Measurements from ENCODE around the gene RNLS. TPM values are rescaled to one million over a fixed set of nuclear protein-coding genes. Genes with fewer than 3 reads are reported as not detected.

RNLS gene
- total RNA-seq, 1 donor from 2014 or later, result 11.9 TPM

DNA sequence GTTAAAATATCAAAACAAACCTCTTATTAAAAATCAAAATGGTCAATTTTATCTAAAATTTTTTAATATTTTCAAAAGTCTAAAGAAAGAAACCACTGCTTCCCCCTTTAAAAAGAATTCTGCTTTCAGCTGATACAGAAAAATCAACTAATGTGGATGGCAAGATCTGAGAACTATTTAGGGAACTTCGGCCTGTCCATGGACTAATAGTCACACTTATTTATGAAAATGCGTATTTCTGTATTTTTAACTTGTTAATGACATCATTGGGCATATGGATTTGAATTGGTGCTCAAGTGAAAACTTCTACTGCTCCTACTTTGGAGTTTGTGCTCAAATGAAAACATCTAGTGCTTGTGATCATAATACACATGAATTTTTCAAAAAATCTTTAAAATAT lies 31.9 kb downstream of the RNLS start:
- no peak for DNase-seq

DNA sequence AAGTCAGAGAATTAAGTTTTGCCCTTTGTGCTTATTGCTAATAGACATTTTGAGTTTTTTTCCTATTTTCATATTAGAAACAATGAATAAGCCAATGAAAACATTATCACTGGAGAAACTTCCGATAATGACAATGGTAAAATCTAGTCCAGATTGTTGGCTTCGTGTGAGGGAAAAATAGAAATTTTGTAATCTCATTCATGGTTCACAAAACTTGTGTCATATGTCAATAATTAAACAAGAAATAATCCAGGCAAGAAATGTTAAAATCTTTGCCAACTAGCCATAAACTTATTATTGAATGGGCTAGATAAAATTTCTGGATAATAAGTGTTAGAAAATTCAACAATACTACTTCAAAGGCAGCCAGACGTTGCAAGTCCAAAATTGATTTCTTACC lies 36.6 kb downstream of the RNLS start:
- DNase-seq, result no peak

DNA sequence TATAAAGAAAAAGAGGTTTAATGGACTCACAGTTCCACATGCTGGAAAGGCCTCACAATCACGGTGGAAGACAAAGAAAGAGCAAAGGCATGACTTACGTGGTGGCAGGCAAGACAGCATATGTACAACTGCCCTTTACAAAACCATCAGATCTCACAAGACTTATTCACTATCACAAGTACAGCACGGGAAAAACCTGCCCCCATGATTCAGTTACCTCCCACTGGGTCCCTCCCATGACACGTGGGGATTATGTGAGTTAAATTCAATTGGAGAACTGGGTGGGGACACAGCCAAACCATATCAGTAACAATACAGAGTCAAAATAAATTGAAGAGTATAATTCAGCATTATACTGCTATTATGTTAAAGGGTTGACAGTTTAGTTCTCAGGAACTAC lies 37.8 kb downstream of the RNLS start:
- no peak for DNase-seq

DNA sequence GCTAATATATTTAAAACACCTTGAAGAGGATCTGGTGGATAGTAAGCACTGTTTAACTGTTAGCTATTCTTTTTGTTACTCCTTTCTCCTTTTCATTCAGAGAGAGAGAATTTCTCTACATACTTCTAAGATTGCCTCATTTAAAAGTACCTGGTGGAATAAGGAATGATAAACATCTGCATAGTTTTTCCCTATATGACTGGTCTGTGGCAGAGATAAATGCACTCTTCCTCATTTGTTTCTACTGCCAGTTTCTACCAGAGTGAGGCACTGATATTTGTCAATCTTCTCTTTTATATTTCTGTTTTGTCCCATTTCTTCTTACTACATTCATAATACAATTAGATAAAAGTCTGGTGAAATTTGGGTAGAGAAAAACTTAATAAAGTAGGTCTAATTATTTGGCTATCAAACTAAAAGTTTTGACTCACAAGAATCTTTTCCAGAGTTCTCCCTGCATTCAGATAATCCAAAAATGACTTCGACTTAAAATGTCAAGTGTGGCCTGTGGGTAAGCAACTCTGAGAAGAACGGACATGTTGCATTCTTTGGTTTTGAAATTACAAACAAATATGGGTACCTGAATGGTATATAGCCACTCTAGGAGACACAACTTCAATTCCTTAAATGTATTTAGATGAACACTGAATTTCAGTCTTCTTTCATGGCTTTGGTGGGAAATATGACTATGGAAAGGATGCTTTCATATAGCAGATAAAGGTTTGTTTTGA lies 38.8 kb downstream of the RNLS start:
- DNase-seq, result no peak

DNA sequence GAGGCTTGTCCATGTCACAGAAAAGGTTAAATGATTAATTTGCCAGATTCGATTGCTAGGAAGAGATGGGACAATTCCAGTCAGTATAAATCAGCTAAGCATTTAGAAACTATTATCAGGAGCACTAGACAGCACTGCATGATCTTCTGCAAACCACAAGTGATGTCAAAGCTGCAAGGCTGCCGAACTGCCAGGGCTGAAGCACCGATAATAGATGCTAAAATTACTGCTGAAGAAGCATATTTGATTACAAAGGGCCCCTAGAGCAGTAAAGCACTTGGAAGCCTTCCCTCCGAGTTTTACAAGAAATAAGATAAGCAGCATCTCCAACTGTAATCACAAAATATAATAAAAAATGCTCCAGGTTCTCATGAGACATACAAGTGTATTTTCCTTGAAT lies 40.6 kb downstream of the RNLS start:
- DNase-seq, result no peak

DNA sequence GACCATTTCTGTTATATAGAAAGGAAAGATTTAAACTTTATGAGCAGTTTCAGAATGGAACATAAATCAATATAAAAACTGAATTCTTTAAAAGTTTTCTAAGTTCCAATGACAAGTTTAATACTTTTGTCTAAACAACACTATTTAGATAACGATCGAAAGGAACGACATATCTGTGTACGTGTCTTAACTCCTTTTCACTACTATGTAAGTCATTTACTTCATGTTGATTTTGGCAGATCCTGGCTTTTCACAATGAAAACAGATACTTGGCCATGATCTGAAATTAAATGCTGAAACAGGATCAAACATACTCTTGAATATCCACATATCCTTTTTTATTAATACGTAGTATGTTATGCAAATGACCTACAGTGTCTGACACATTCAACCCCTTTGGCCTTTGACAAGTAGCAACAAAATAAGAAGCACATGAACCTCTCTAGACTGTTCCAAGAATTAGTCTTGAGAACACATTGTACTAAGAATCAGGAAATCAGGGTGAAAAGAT lies 41.9 kb downstream of the RNLS start:
- peak; percentile 10 for DNase-seq

DNA sequence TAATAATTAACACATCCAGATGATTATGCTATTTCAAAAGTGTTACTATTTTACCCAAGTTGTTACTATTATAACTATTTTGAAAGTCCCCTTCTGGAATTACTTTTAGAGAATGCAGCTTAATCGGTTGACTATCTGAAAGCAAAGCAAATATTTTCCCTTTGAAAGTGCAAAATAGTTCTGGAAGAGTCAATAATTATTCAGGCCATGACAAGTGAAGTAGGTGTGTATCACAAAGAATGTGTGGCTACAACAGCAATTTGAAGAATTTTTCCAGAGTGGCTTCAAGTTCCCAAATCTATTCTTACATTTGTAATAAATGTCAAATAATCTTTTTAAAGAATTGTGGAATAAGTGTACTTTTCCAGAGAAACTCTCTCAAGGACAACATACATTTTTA lies 42.8 kb downstream of the RNLS start:
- no peak for DNase-seq

DNA sequence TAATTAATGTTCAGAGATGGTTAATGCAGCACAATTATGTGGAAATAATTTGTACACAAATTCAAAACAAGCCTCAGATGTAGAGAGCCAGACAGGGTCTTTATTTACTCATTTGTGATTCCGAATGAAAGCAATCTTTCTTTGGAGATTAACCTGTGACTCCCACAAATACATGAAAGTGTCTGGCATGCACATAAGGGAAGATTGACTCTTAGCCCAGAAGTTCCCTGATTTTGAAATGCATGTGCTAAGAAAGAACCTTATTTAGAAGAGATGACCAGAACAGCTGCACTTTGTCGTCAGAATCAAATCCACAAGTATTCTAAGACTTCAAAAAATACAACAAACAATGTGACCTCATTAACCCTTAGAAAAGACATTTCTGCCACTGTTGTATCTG lies 45.1 kb downstream of the RNLS start:
- peak; percentile 3 for DNase-seq

DNA sequence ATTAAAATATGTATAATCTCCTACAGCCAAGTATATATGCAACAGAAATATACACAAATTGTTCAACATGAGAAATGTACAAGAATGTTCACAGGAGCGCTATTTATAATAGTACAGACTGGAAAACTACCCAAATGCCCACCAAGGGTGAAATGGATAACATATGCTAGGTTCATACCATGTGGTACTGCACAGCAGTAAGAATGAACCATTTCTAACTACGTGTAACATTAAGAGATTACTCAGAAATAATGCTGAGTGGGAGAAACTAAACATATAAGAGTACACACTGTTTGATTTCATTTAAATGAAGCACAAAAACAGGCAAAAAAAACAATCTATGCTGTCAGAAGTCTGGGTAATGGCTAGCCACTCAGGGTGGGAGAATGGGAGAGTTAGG lies 45.8 kb downstream of the RNLS start:
- DNase-seq, result no peak

DNA sequence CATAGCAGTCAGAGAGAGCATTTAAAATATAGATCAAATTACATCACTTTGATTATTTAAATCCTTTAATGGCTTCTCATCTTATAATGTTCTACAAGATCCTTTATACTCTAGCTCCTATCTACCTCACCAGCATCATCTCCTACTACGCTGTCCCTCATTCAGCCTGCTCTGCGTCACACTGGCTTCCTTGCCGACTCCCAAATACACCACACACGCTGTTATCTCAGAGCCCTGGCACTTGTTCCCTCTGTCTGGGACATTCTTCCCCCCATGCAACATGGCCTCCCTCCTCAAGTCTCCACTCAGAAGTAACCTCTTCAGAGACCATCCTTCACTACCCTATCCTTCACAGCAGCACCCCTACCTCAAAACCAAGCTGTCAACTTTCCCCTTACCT lies 46.7 kb downstream of the RNLS start:
- no peak for DNase-seq

DNA sequence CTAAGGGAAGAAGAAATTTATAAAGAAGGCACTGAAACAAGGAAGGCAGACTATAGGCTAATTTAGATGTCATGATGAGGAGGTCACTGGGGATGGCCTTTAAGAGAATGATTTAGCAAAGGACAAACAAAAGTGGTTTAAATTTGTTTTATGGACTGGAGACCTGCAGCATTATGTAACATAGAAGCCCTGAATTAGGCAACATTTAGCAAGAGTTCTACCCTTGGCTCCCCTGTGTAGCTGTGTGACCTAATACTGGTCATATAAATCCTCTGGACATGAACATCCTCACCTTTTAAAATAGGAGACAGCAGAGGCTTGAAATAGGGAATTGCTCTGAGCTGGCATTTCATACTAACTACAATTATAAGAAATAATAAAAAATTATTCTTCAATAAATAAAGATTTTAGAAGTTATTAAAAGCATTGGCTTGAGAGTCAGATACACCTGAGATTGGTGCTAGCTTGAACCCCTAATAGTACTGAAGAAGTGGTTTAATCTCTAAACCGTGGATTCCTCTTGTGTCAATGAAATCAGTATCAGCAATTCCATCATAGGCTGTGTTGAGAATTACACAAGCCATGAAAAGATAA lies 48.9 kb downstream of the RNLS start:
- DNase-seq, result no peak

DNA sequence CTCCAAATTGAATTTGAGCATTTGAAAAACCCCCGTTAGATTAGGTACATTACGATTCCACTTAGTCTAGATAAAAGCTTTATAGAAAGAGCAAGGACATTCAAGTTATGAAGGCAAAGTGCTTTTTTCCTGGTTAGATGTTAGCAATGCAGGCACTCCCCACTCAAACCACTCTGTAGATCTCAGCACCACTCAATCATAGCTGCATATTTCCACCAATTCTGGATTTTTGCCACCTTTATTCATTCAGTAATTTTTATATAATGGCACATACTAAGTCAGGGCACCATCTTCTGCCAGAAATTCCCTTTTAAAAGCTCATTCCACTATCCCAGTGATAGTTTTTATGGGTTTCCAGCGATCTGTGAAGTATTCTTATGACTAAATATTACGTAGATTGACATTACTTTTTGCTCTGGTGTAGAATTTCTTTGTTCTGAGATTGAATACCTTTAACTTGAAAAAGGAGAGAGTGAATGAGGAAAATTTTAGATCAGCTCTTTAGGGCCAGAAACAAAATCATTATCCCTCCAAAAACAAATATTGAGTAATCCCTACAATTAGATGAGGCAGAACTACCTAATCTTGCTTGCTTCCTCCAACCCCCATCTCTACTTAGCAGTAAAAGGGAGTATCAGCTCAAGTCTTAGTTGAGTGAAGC lies 51.6 kb downstream of the RNLS start:
- no peak for DNase-seq

DNA sequence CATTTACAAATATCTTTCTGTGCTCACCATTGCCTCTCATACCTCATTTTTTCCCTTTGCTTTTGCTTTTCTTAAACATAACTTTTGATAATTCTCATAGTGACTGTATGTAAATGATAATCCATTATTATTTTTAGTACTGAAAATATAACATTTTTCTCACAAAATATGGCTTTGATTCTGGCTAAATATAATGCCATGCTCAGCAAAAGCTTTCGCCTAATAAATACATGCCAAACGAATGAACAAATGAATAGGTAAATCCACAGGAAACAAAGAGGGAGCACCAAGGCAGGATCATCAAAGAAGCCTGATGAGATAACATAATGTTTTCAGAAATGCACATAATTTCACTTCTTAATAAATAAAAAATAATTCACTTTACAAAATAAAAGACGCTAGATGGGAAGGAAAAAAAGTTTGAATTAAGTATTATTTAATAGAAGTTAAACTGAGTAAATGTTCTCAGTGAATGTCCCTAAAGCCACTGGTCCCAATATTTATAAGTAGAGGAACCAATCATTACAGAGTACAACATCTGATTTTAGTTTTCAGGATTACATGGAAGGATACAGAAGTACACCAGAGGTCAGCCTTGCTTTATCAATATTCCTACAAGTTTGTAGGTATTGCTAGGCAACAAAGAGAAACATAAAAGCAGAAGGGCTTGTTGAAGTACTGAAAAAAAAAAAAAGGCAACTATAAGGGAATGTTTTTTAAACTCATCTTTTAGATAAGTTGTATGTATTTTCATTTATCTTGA lies 52.3 kb downstream of the RNLS start:
- DNase-seq, result no peak

DNA sequence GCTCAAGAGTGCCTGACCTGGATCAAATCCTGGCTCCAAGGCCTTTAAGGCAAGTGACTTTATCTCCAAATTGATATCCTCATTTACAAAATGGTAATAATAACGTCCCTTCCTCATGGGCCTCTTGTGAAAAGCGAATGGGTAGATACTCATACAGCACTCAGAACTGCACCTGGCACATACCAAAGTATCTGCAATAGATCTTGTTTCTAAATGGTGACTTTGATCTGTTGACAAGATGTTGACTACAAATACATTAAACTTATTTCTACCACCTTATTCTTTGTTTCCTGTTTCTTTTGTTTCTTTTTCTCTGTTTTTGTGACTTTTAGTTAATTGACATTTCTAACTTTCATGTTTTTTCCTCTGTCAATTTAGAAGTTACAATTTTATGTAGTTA lies 53.0 kb downstream of the RNLS start:
- no peak for DNase-seq

DNA sequence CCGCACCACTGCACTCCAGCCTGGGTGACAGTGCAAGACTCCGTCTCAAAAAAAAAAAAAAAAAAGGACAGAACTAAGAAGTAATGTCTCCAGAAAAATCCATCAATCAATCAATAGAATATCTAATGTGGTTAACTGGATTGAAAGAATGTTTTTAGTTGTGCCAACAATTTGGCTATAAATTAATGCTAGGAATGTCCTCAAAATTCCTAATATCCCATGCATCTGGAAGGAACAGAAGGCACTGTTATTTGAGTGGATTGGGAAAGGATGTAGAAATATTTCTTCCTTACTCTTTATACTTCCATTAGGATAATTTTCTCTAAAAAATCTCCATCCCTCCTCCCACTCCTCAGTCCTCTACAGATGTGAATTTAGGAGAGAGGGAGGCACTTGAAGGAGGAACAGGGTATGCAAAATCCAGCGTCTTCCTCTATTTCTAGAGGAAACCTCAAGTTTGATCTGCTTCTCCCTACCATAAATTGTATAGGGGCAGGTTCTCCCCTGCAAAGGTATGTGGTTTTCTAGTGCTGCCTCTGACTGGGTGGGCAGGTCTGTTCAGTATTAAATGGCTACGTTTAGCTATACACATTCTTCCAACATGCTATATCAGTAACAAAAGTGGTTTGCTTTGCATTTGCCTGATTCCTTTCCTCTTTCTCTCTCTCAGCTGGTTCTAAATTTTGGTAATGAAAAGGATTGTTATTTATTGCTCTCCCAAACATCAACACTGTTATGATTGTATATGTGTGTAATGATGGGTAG lies 54.1 kb downstream of the RNLS start:
- no peak for DNase-seq

DNA sequence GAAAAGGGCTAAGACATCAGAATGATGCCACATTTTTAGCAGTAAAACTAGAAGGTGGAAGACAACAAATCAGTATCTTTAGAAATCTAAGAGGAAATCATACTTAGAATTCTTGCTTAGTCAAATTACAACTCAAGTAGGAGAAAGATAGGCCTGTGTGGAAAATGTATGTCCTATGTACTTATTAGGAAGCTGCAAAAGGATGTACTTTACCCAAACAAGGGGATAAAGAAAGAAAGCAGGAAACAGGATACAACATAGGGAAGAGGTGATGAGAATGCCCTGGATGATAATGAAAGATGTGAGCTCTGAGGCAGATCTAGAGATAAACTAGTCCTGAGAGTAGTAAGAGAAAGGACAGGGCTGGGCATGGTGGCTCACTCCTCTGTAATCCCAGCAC lies 54.9 kb downstream of the RNLS start:
- no peak for DNase-seq

DNA sequence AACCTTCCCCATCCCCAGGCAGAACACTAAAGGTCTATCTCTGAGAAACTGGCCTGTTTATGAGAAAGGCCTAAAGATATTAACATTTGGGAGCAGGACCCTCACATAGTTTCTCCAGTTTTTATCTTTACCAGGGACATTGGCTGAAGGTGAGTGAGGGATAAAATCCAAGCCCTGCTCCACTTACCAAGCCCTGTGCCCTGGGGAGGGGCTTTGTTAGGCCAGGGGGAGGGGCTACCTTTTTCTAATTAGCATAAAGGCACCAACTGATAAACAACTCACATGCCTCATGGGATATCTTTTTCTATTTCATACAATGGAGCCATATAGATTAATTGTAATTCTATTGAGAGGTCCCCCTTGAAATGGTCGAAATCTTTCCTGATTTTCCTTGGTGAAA lies 55.9 kb downstream of the RNLS start:
- no peak for DNase-seq

DNA sequence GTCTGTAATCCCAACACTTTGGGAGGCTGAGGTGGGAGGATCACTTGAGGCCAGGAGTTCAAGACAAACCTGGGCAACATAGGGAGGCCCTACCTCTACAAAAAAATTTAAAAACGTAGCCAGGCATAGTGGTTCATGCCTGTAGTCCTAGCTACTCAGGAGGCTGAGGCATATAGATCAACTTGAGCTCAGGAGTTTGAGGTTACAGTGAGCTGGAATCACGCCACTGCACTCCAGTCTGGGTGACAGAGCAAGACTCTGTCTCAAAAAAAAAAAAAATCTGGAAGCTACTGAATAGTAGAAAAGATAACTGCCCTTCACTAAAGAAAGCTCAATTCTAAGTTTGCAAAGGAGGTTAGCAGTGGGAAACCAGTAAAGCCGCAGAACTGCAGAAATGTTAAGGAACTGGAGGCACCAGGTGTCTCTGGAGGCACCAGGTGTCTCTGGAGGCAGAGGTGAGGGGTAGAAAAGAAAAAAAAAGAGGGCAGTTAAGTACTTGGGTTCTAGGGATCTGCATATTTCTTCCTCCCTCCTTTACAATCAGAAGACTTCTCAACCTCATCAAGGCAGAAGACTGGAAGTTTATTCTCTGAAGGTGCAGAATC lies 56.5 kb downstream of the RNLS start:
- DNase-seq, result no peak

DNA sequence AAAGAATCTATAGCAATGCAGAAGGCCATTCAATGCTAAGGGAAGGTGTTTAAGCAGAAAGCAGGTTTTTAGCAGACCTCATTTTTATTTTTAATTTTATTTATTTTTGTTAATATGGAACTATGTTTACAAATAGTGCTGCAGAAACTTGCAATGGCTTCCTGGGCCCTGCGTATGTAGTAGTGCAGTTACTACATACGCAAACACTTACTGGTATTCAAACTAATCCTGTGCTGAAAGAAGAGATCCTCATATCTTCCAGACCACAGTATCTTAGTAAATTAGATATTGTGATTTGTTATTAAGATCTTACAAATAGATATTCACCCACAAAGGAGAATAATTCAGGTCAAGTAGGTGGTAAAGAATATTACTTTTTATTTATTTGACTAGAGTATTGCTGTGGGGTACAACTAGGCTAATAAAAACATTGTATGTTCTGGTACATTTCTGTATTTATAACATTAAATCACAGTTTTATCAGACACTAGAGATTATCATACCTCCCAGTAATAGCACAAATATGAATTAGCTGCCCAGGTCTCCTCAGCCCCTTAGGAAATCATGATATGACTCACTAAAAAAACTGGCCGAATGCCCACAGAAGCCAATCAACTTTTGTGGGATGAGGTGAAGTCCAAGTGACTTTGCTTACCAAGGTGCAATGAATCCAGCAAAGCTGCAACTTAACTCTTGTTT lies 57.6 kb downstream of the RNLS start:
- no peak for DNase-seq

DNA sequence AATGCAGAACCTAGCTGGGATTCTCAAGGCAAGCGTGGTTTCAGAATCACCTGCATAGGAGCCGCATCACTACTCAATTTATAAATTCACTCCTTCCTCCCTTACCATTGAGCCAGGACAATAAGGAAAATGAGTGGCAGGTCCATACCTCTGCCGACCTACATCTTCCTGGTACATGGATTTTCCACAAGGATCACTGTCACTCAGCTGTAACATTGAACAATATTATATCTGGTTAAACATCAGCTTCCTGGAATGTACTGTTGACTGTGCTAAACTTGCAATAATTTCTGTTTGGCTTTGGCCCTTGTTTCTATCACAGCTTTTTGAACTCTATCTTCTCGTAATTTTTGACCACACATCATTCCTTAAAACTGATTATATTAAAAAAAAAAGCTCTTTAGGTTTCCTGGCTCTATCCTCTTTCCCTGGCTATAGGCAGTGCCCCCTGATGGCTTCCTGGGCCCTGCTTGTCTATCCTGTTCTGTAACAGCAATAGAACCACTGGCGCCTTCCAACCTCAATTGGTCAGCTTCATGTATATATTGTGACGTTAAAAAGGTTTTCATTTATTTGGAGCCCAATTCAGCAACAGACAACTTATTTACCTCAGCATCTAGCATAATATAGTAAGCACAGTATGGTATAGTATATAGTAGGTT lies 59.2 kb downstream of the RNLS start:
- no peak for DNase-seq

All from tongue (tissue), 2 donors.